ENCODE results near the gene GNG11.

DNA sequence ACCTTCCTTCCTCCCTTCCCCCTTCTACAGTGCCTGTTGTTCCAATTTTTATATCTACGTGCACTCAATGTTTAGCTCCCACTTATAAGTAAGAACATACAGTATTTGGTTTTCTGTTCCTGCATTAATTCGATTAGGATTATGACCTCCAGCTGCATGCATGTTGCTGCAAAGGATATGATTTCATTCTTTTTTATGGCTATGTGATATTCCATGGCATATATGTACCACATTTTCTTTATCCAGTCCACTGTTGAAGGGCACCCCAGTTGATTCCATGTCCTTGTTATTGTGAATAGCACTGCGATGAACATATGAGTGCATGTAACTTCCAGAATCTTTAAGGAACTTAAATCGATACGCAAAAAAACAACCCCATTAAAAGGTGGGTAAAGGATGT is 42.7 kb downstream of the GNG11 start:
- TF ChIP-seq, protein P1, sequence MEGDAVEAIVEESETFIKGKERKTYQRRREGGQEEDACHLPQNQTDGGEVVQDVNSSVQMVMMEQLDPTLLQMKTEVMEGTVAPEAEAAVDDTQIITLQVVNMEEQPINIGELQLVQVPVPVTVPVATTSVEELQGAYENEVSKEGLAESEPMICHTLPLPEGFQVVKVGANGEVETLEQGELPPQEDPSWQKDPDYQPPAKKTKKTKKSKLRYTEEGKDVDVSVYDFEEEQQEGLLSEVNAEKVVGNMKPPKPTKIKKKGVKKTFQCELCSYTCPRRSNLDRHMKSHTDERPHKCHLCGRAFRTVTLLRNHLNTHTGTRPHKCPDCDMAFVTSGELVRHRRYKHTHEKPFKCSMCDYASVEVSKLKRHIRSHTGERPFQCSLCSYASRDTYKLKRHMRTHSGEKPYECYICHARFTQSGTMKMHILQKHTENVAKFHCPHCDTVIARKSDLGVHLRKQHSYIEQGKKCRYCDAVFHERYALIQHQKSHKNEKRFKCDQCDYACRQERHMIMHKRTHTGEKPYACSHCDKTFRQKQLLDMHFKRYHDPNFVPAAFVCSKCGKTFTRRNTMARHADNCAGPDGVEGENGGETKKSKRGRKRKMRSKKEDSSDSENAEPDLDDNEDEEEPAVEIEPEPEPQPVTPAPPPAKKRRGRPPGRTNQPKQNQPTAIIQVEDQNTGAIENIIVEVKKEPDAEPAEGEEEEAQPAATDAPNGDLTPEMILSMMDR (IDR thresholded peaks at IDR 0.05) = no peak
- no peak for TF ChIP-seq POLR2A (IDR thresholded peaks at IDR 0.05)

Measured in thyroid gland (tissue), 4 donors.